Astrocyte (in vitro differentiated cells and primary cell): Measurements from ENCODE around the gene GALNT8. TPM values are rescaled to one million over a fixed set of nuclear protein-coding genes. Genes with fewer than 3 reads are reported as not detected.

Source experiments
- DNase-seq: peaks from one replicate; pipeline ENCODE4 v3.0.0-alpha.2; 2010; ENCODE audit warnings: low read depth
- FAIRE-seq: peaks from 2 replicates; lab custom pipeline; 2011; peaks lifted over from hg19 to GRCh38; lab: Jason Lieb, UNC
- H2AFZ ChIP-seq: 2 replicates; pipeline ENCODE4 v1.6.0; 2012; ENCODE audit warnings: low read depth, low read length, inconsistent platforms
- H3K27ac ChIP-seq: 2 replicates; pipeline ENCODE4 v1.5.1; 2011; ENCODE audit warnings: low read depth, low read length, inconsistent platforms
- H3K27me3 ChIP-seq: 2 replicates; pipeline ENCODE4 v1.6.0; 2011; ENCODE audit warnings: low read length, inconsistent platforms; ENCODE audit not compliant: insufficient read depth
- H3K36me3 ChIP-seq: 2 replicates; pipeline ENCODE4 v1.5.1; 2011; ENCODE audit warnings: low read length, inconsistent platforms; ENCODE audit not compliant: insufficient read depth
- H3K4me1 ChIP-seq: 2 replicates; pipeline ENCODE4 v1.5.1; 2011; ENCODE audit warnings: low read length, inconsistent platforms; ENCODE audit not compliant: insufficient read depth
- H3K4me2 ChIP-seq: 2 replicates; pipeline ENCODE4 v1.6.0; 2012; ENCODE audit warnings: low read length, inconsistent platforms
- H3K4me3 ChIP-seq: 2 replicates; pipeline ENCODE4 v1.5.1; 2011; ENCODE audit warnings: low read depth, mild to moderate bottlenecking, low read length, inconsistent platforms; ENCODE audit not compliant: insufficient read depth
- H3K79me2 ChIP-seq: 2 replicates; pipeline ENCODE4 v1.6.0; 2012; ENCODE audit warnings: mild to moderate bottlenecking, low read length, inconsistent platforms; ENCODE audit not compliant: insufficient read depth
- H3K9ac ChIP-seq: 2 replicates; pipeline ENCODE4 v1.6.0; 2012; ENCODE audit warnings: mild to moderate bottlenecking, low read length, inconsistent platforms
- H3K9me3 ChIP-seq: 2 replicates; pipeline ENCODE4 v1.5.1; 2012; ENCODE audit warnings: low read depth, mild to moderate bottlenecking, low read length, inconsistent platforms; ENCODE audit not compliant: insufficient read depth
- H4K20me1 ChIP-seq: 2 replicates; pipeline ENCODE4 v1.6.0; 2012; ENCODE audit warnings: low read length, inconsistent platforms; ENCODE audit not compliant: insufficient read depth
- H3K27ac Mint-ChIP-seq: one replicate; pipeline ENCODE4 v1.8.0; 2021; ENCODE audit warnings: mild to moderate bottlenecking, mixed read lengths; ENCODE audit not compliant: unreplicated experiment
- H3K27me3 Mint-ChIP-seq: one replicate; pipeline ENCODE4 v1.8.0; 2021; ENCODE audit warnings: low read depth, mixed read lengths; ENCODE audit not compliant: unreplicated experiment
- H3K36me3 Mint-ChIP-seq: one replicate; pipeline ENCODE4 v1.8.0; 2021; ENCODE audit warnings: low read depth, mixed read lengths; ENCODE audit not compliant: unreplicated experiment
- H3K4me1 Mint-ChIP-seq: one replicate; pipeline ENCODE4 v1.8.0; 2021; ENCODE audit warnings: low read depth, mixed read lengths; ENCODE audit not compliant: unreplicated experiment
- H3K4me3 Mint-ChIP-seq: one replicate; pipeline ENCODE4 v1.8.0; 2021; ENCODE audit warnings: mild to moderate bottlenecking, moderate library complexity, mixed read lengths; ENCODE audit not compliant: unreplicated experiment
- H3K9me3 Mint-ChIP-seq: one replicate; pipeline ENCODE4 v1.8.0; 2021; ENCODE audit warnings: mild to moderate bottlenecking, mixed read lengths; ENCODE audit not compliant: unreplicated experiment
- CTCF ChIP-seq: IDR thresholded peaks from 2 replicates; pipeline ENCODE4 v1.5.1; 2011; ENCODE audit warnings: low read depth, mild to moderate bottlenecking, inconsistent platforms, low read length, moderate library complexity; ENCODE audit not compliant: insufficient read depth
- EZH2 ChIP-seq: IDR thresholded peaks from 2 replicates; pipeline ENCODE4 v1.6.1; 2012; ENCODE audit warnings: mild to moderate bottlenecking, low read length, inconsistent platforms; ENCODE audit not compliant: insufficient read depth
- total RNA-seq: library from RNA; stranded (reverse); gene quantifications from 2 replicates; pipeline ENCODE4 v1.2.1, GENCODE V29; 2021

Gene GALNT8
- total RNA-seq, 1 donor from 2014 or later: 6.4 TPM

DNA sequence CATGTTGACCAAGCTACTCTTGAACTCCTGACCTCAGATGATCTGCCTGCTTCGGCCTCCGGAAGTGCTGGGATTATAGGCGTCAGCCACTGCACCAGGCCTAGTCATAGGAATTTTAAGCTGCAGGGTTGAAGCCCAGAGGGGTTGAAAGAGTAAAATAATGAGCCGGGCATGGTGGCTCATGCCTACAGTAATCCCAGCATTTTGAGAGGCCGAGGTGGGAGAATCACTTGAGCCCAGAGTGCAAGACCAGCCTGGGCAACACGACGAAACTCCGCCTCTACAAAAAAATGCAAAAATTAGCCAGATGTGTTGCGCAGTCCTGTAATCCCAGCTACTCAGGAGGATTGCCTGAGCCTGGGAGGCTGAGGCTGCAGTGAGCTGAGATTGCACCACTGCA, 69.6 kb downstream of the GALNT8 start:
- no peak overlapping the region for H3K4me3 Mint-ChIP-seq
- FAIRE-seq: no peak

GRCh38 chr12:4791497-4791896, 71.3 kb downstream of the GALNT8 start:
- TF ChIP-seq CTCF (no peak), EZH2 (no peak)
- H3K27me3 ChIP-seq: no peaks in the 10 kb centered on the region
- Mint-ChIP-seq H3K9me3 (peaks cover 10% of the 10 kb centered on the region), H3K27ac (no peak overlapping the region), H3K4me3 (no peak overlapping the region), H3K4me1 (no peaks in the 10 kb centered on the region), H3K36me3 (no peaks in the 10 kb centered on the region), H3K27me3 (no peaks in the 10 kb centered on the region)
- H3K36me3 ChIP-seq: no peaks in the 10 kb centered on the region
- H3K4me1 ChIP-seq: no peaks in the 10 kb centered on the region
- no peak overlapping the region for H3K9ac ChIP-seq
- H2AFZ ChIP-seq: no peak overlapping the region
- FAIRE-seq: no peak
- no peak for DNase-seq
- no peaks in the 10 kb centered on the region for H3K79me2 ChIP-seq
- no peak overlapping the region for H3K4me3 ChIP-seq
- H4K20me1 ChIP-seq: no peaks in the 10 kb centered on the region
- H3K4me2 ChIP-seq: no peak overlapping the region
- no peak overlapping the region for H3K27ac ChIP-seq
- H3K9me3 ChIP-seq: no peaks in the 10 kb centered on the region

More for the DNA sequence above, 69.6 kb downstream of the GALNT8 start:
- H3K27me3 Mint-ChIP-seq: peaks cover 4% of the 10 kb centered on the region
- H2AFZ ChIP-seq: no peak overlapping the region
- H4K20me1 ChIP-seq: no peaks in the 10 kb centered on the region
- H3K27ac Mint-ChIP-seq: no peak overlapping the region
- no peaks in the 10 kb centered on the region for H3K4me1 ChIP-seq
- H3K4me2 ChIP-seq: no peak overlapping the region
- no peaks in the 10 kb centered on the region for H3K4me1 Mint-ChIP-seq
- no peaks in the 10 kb centered on the region for H3K79me2 ChIP-seq
- TF ChIP-seq EZH2 (no peak), CTCF (no peak)
- DNase-seq: no peak
- H3K9ac ChIP-seq: no peak overlapping the region
- H3K36me3 ChIP-seq: no peaks in the 10 kb centered on the region
- H3K27ac ChIP-seq: no peak overlapping the region
- H3K36me3 Mint-ChIP-seq: no peaks in the 10 kb centered on the region
- no peak overlapping the region for H3K4me3 ChIP-seq
- no peaks in the 10 kb centered on the region for H3K27me3 ChIP-seq
- no peaks in the 10 kb centered on the region for H3K9me3 ChIP-seq
- H3K9me3 Mint-ChIP-seq: peaks cover 17% of the 10 kb centered on the region

GRCh38 chr12:4794491-4794890, 74.3 kb downstream of the GALNT8 start:
- H3K27ac ChIP-seq: no peak overlapping the region
- no peaks in the 10 kb centered on the region for H3K4me1 Mint-ChIP-seq
- H2AFZ ChIP-seq: no peak overlapping the region
- no peaks in the 10 kb centered on the region for H3K36me3 Mint-ChIP-seq
- no peak overlapping the region for H3K4me3 Mint-ChIP-seq
- H3K79me2 ChIP-seq: no peaks in the 10 kb centered on the region
- DNase-seq (no peak), FAIRE-seq (no peak)
- H3K27ac Mint-ChIP-seq: no peak overlapping the region
- peaks cover 6% of the 10 kb centered on the region for H3K27me3 ChIP-seq
- H3K9me3 ChIP-seq: no peaks in the 10 kb centered on the region
- peaks cover 19% of the 10 kb centered on the region for H3K27me3 Mint-ChIP-seq
- H3K4me3 ChIP-seq: no peak overlapping the region
- peaks cover 9% of the 10 kb centered on the region for H3K9me3 Mint-ChIP-seq
- no peak overlapping the region for H3K4me2 ChIP-seq
- no peaks in the 10 kb centered on the region for H3K36me3 ChIP-seq
- no peak for TF ChIP-seq EZH2
- TF ChIP-seq CTCF: no peak
- H4K20me1 ChIP-seq: no peaks in the 10 kb centered on the region
- H3K4me1 ChIP-seq: no peaks in the 10 kb centered on the region
- no peak overlapping the region for H3K9ac ChIP-seq
